Hepatocyte (in vitro differentiated cells): ENCODE results near the gene FBXL2.

Experiments used
- CTCF ChIP-seq: fragments of 200-600 bp; sonication (generic); IDR thresholded peaks from 2 replicates; pipeline ENCODE4 v1.5.1; 2016; ENCODE audit warnings: antibody characterized with exemption, mild to moderate bottlenecking; ENCODE audit not compliant: poor library complexity
- EZH2phosphoT487 ChIP-seq: fragments of 200-600 bp; sonication (generic); IDR thresholded peaks from one replicate; pipeline ENCODE4 v1.6.1; 2018; ENCODE audit warnings: antibody characterized with exemption, mild to moderate bottlenecking, low read depth, moderate library complexity; ENCODE audit not compliant: unreplicated experiment, severe bottlenecking

- no peak for TF ChIP-seq CTCF
- TF ChIP-seq EZH2phosphoT487: no peak
These were observed 118.7 kb downstream of the FBXL2 start for GRCh38 chr3:33395900-33396299.
